Measurements from ENCODE around the gene TSHZ2.

TSHZ2 gene

GRCh38 chr20:53124075-53124551 lies 152.0 kb downstream of the TSHZ2 start:
- no peak overlapping the region for H3K27ac ChIP-seq
- no peak overlapping the region for H3K4me3 ChIP-seq (ENCODE audit: low read depth, low read length)
- in situ Hi-C loops (cut with HindIII; ENCODE audit: low pct_ligation_motif_present, low sequenced_read_pairs) = no loop called here
- no peaks in the 10 kb centered on the region for H3K27me3 ChIP-seq (replicated peaks)
- no peak for TF ChIP-seq CTCF (IDR thresholded peaks at IDR 0.05; ENCODE audit: low read depth, low read length, missing control alignments)
- no peaks in the 10 kb centered on the region for H3K36me3 ChIP-seq (replicated peaks)
- no peak for DNase-seq

DNA sequence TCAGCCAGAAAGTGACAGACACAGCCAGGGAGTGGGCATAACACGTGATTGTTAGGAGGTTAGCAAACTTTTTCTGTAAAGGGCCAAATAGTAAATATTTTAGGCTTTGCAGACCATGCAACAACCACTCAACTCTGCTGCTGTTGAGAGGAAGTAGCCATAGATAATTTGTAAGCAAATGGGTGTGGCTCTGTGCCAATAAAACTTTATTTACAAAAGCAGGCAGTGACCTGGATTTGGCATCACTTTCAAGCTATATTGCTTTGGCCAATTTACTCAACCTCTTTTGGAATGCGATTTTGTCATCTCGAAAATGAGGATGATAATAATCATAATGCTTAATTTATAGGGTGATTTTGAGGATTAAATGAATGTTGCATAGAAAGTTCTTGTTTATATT lies 152.6 kb downstream of the TSHZ2 start:
- no peaks in the 10 kb centered on the region for H3K36me3 ChIP-seq (replicated peaks)
- no peak overlapping the region for H3K4me3 ChIP-seq (ENCODE audit: low read depth, low read length)
- in situ Hi-C loops (cut with HindIII; ENCODE audit: low pct_ligation_motif_present, low sequenced_read_pairs) = no loop called here
- no peak for TF ChIP-seq CTCF (IDR thresholded peaks at IDR 0.05; ENCODE audit: low read depth, low read length, missing control alignments)
- no peak for DNase-seq
- no peak overlapping the region for H3K27ac ChIP-seq
- no peaks in the 10 kb centered on the region for H3K27me3 ChIP-seq (replicated peaks)

DNA sequence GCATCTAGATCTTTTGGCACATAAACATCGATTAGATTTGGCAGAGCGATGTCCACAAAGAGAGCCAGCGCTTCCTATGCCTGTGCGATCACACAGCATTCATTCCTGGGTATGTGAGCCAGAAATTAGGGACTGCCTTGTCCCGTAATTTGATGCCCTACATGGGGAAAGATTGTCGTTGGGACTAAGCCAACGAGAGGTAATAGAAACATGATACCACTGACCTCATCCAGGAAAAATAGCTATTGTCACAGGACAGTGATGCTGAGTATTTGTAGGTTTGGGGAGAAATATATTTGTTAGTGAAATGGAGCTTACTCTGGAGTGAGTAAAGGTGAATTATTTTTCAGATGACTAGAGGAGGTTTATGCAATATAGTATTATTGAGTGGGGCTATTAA lies 154.0 kb downstream of the TSHZ2 start:
- TF ChIP-seq CTCF (IDR thresholded peaks at IDR 0.05; ENCODE audit: low read depth, low read length, missing control alignments) = no peak
- no peak for DNase-seq
- no peak overlapping the region for H3K27ac ChIP-seq
- no peak overlapping the region for H3K4me3 ChIP-seq (ENCODE audit: low read depth, low read length)
- no peaks in the 10 kb centered on the region for H3K36me3 ChIP-seq (replicated peaks)
- no peaks in the 10 kb centered on the region for H3K27me3 ChIP-seq (replicated peaks)
- in situ Hi-C loops (cut with HindIII; ENCODE audit: low pct_ligation_motif_present, low sequenced_read_pairs) = no loop called here

DNA sequence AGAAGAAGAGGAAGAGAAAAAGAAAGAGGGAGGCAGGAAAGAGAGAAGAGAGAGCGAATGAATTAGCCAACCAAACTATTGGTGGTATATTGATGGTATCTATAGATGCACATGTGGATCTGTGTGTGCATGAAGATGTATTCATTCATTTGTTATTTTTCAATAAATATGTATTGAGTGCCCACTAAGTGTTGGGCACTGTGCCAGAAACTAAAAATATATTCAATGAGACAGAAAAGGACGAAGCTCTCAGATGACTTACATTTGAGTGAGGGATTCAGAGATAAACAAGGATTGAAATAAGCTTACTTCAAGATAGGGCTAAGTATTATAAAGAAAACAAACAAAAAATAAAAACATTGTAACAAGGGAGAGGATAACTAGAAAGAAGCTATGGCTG lies 154.9 kb downstream of the TSHZ2 start:
- Histone ChIP-seq H3K4me3 (ENCODE audit: low read depth, low read length) (no peak overlapping the region), H3K27ac (no peak overlapping the region), H3K36me3 (replicated peaks) (no peaks in the 10 kb centered on the region), H3K27me3 (replicated peaks) (no peaks in the 10 kb centered on the region)
- no peak for TF ChIP-seq CTCF (IDR thresholded peaks at IDR 0.05; ENCODE audit: low read depth, low read length, missing control alignments)
- in situ Hi-C loops (cut with HindIII; ENCODE audit: low pct_ligation_motif_present, low sequenced_read_pairs) = no loop called here
- no peak for DNase-seq

DNA sequence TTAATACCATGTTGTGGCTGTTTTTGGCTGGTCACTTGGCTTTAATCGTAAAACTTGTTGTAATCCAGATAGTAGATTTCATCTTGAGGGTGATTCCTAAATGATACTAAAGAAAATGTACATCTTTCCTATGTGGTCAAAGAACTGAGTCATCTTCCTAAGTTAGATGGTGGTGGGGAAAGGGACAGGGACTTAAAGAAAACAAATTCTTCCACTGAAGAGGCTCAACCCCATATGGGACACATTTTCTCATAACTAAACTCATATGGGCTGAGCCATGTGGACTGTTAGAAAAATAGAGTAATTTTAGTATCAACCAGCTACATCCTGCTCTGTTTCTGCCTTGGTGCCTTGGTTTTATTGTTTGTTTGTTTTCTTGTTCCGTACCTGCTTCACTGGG lies 155.8 kb downstream of the TSHZ2 start:
- no peak for TF ChIP-seq CTCF (IDR thresholded peaks at IDR 0.05; ENCODE audit: low read depth, low read length, missing control alignments)
- no peak overlapping the region for H3K4me3 ChIP-seq (ENCODE audit: low read depth, low read length)
- in situ Hi-C loops (cut with HindIII; ENCODE audit: low pct_ligation_motif_present, low sequenced_read_pairs) = no loop called here
- no peak for DNase-seq
- H3K36me3 ChIP-seq (replicated peaks) = no peaks in the 10 kb centered on the region
- H3K27ac ChIP-seq = no peak overlapping the region
- no peaks in the 10 kb centered on the region for H3K27me3 ChIP-seq (replicated peaks)

- no peak overlapping the region for H3K4me3 ChIP-seq (ENCODE audit: low read depth, low read length)
- H3K36me3 ChIP-seq (replicated peaks) = no peaks in the 10 kb centered on the region
- no peak overlapping the region for H3K27ac ChIP-seq
- DNase-seq = no peak
- in situ Hi-C loops (cut with HindIII; ENCODE audit: low pct_ligation_motif_present, low sequenced_read_pairs) = no loop called here
- TF ChIP-seq CTCF (IDR thresholded peaks at IDR 0.05; ENCODE audit: low read depth, low read length, missing control alignments) = no peak
- no peaks in the 10 kb centered on the region for H3K27me3 ChIP-seq (replicated peaks)
Measured at GRCh38 chr20:53129563-53129962, 157.4 kb downstream of the TSHZ2 start.
